LoVo (cell line): ENCODE data around the gene FARSA.
A peak's percentile ranks its signal among the peaks of the same experiment; 100 is the strongest.
"Not testable (repeated sequence)": the region's sequence is repeated elsewhere in the genome, so short reads cannot be mapped to it uniquely, and the experiment has no call there.

Experiments used
- DNase-seq: peaks from one replicate; pipeline ENCODE4 v3.0.0-alpha.2; 2016; ENCODE audit warnings: low spot score

Gene FARSA

GRCh38 chr19:12953799-12954611 is 20.5 kb upstream of the FARSA start:
- DNase-seq: no peak

GRCh38 chr19:12953138-12953798 is 19.8 kb upstream of the FARSA start:
- no peak for DNase-seq

GRCh38 chr19:12952488-12953137 is 19.1 kb upstream of the FARSA start:
- no peak for DNase-seq

- not testable (repeated sequence) for DNase-seq
Observed at GRCh38 chr19:12952050-12952449, 18.5 kb upstream of the FARSA start.

GRCh38 chr19:12949363-12950283 is 16.1 kb upstream of the FARSA start:
- no peak for DNase-seq

GRCh38 chr19:12948612-12949362 is 15.3 kb upstream of the FARSA start:
- no peak for DNase-seq

- no peak for DNase-seq
Observed at GRCh38 chr19:12947702-12948611, 14.4 kb upstream of the FARSA start.

GRCh38 chr19:12946731-12947496 is 13.4 kb upstream of the FARSA start:
- DNase-seq: no peak

- peak; percentile 73 for DNase-seq
Observed at GRCh38 chr19:12946092-12946721, 12.7 kb upstream of the FARSA start.

- DNase-seq: peak; percentile 98
Observed at GRCh38 chr19:12945479-12946091, 12.1 kb upstream of the FARSA start, which contains the start of gene RAD23A. Gene RAD23A, plus strand, starts transcription at chr19:12945862. Its CDS starts 87 bp downstream, at chr19:12945949.

GRCh38 chr19:12944104-12944674 is 10.7 kb upstream of the FARSA start:
- no peak for DNase-seq

GRCh38 chr19:12943437-12944044 is 10.0 kb upstream of the FARSA start:
- no peak for DNase-seq

- DNase-seq: no peak
Observed at GRCh38 chr19:12940897-12941296, 7.4 kb upstream of the FARSA start.

GRCh38 chr19:12939975-12940423 is 6.5 kb upstream of the FARSA start:
- no peak for DNase-seq

- DNase-seq: no peak
Observed at GRCh38 chr19:12938779-12939601, 5.5 kb upstream of the FARSA start.
